ENCODE results near the gene FAM228B. TPM values are rescaled to one million over a fixed set of nuclear protein-coding genes. Genes with fewer than 3 reads are reported as not detected.

FAM228B gene
- total and polyA plus RNA-seq, 9 of the 15 experiments (the other 6 are each of a cell fraction or from before 2014, with no cell fraction given), result 1.1 to 3.7 (median 2.6) TPM

DNA sequence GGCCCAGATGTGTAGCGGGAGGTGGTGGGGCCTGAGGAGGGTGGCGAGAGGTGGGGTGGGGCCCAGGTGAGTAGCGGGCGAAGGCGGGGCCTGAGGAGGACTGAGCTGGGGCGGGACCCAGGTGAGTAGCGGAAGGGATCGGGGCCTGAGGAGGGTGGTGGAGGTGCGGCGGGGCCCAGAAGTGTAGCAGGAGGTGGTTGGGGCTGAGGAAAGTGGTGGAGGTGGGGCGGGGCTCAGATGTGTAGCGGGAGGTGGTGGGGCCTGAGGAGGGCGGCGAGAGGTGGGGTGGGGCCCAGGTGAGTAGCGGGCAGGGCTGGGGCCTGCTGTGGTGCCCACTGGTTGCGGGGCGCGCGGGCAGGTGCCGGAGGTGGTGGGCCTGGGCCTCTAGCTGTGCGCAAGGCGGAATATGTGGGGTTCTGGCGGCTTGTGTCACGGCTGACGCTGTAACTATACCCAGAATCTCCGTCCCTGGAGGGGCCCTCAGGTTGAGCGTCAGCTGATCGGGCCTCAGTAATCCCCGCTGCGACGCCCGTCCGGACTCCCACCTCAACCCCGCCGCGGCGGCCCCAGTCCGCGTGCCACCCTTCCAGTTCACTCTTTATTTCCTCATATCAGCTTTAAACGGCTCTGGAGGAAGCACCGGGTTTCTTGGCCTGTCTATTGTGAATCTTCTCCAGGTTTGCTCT, 46.3 kb upstream of the FAM228B start (continued):
- TF ChIP-seq ELF4 (CRISPR knock-in tag; IDR thresholded peaks at IDR 0.05) (no peak), RBFOX2 (IDR thresholded peaks at IDR 0.05; ENCODE audit: low read depth, low read length) (0 out of 2 replicates have a peak, but pooled peaks have one; percentile 40), POLR3A (IDR thresholded peaks at IDR 0.05; ENCODE audit: borderline replicate concordance, extremely low read depth, insufficient read depth, insufficient read length) (no peak), ZNF384 (IDR thresholded peaks at IDR 0.05; ENCODE audit: low read depth, low read length) (no peak), ZNF140 (CRISPR knock-in tag; IDR thresholded peaks at IDR 0.05) (no peak), FOXK1 (CRISPR knock-in tag; IDR thresholded peaks at IDR 0.05; ENCODE audit: borderline replicate concordance) (no peak), LARP7 (IDR thresholded peaks at IDR 0.05) (0 out of 2 replicates have a peak, but pooled peaks have one; percentile 62), MBD2 (IDR thresholded peaks at IDR 0.05; ENCODE audit: borderline replicate concordance, low read depth) (no peak), YY1 (IDR thresholded peaks at IDR 0.05; ENCODE audit: borderline replicate concordance in 1 of 3, control insufficient read depth in 1 of 3, extremely low read depth in 1 of 3, insufficient read depth in 3 of 3, insufficient read length in 1 of 3, insufficient replicate concordance in 2 of 3, low read depth in 1 of 3, low read length in 2 of 3) (no peak), HDAC1 (IDR thresholded peaks at IDR 0.05) (peak in 1 of 2 experiments; percentile 70; a peak in 2 of 4 replicates), CTCFL (IDR thresholded peaks at IDR 0.05; ENCODE audit: borderline replicate concordance, insufficient read depth, low read depth, low read length, poor library complexity, severe bottlenecking) (no peak), POLR2G (IDR thresholded peaks at IDR 0.05; ENCODE audit: low read depth, low read length) (0 out of 2 replicates have a peak, but pooled peaks have one; percentile 7), HDAC6 (IDR thresholded peaks at IDR 0.05; ENCODE audit: low read depth, low read length) (no peak), RBM39 (optimal IDR thresholded peaks at IDR 0.05; ENCODE audit: low read depth, low read length) (no peak), HMGN3 (IDR thresholded peaks at IDR 0.05; ENCODE audit: borderline replicate concordance, extremely low read depth, insufficient read length, low read depth, low read length) (peak; percentile 32), CHAMP1 (IDR thresholded peaks at IDR 0.05) (no peak), ZNF436 (CRISPR knock-in tag; IDR thresholded peaks at IDR 0.05) (no peak), CHD1 (IDR thresholded peaks at IDR 0.05; ENCODE audit: low read length) (peak; percentile 46)
- TF ChIP-seq, protein P1, sequence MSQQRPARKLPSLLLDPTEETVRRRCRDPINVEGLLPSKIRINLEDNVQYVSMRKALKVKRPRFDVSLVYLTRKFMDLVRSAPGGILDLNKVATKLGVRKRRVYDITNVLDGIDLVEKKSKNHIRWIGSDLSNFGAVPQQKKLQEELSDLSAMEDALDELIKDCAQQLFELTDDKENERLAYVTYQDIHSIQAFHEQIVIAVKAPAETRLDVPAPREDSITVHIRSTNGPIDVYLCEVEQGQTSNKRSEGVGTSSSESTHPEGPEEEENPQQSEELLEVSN (IDR thresholded peaks at IDR 0.05; ENCODE audit: borderline replicate concordance in 1 of 2, extremely low read depth in 1 of 2, insufficient read depth in 1 of 2, insufficient read length in 1 of 2, low read depth in 1 of 2, low read length in 1 of 2, poor library complexity in 1 of 2, severe bottlenecking in 1 of 2), result peak in 1 of 2 experiments; percentile 50
- TF ChIP-seq, protein P2, sequence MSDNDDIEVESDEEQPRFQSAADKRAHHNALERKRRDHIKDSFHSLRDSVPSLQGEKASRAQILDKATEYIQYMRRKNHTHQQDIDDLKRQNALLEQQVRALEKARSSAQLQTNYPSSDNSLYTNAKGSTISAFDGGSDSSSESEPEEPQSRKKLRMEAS (CRISPR knock-in tag; IDR thresholded peaks at IDR 0.05), result peak; percentile 56; the same call in 1 of the 2 replicates
